Kidney capillary endothelial cell (primary cell): Measurements from ENCODE around the gene KCNA3.

Source experiments
- DNase-seq: peaks from one replicate; pipeline ENCODE4 v3.0.0-alpha.2; 2018; ENCODE audit warnings: low spot score

The KCNA3 gene

GRCh38 chr1:110638058-110638457, 36.7 kb downstream of the KCNA3 start:
- DNase-seq, result no peak

GRCh38 chr1:110637475-110637874, 37.3 kb downstream of the KCNA3 start:
- DNase-seq, result no peak

- DNase-seq, result no peak
These were observed 38.4 kb downstream of the KCNA3 start for GRCh38 chr1:110636149-110636935.

GRCh38 chr1:110635434-110635833, 39.3 kb downstream of the KCNA3 start:
- no peak for DNase-seq

DNA sequence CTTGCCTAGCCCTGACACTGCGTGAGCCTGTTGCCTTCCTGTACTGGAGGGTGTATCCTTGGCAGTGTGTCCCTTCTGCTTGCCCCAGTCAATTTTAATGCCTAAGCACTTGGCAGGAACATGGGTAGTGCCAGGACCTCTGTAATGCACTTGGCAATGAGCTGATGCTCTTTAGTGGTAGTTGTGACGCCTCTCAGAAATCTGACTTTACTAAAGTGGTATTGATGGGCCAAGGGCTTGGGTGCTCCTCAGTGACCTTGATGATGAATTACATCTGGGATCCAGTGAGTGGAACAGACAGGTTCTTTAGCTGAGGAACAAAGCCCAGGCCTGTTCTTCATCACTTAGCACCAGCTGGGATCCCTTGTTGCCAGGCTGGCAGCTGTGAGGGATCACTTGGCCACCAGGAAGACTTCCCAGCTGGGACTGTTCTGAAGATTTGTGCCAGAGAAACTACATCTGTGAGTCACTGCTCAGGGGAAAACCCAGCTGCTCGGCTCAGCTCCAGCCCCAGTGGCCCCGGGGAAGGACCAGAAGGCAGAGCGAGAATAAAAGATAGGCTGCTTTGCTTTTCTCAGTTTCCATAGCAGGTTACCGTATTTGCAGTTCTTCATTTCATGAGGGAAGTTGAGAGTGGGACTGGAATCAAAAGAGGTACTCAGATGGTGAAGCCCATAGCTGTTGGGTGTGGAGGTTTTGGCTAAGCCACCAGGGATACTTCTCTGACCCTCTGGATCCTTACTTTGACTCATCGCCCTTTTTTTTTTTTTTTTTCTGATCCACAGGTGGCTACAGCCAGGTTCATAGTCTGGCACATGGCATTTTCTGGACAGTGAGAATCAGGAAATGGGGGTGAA, 40.1 kb downstream of the KCNA3 start:
- DNase-seq, result no peak

- no peak for DNase-seq
These were observed 40.7 kb downstream of the KCNA3 start for GRCh38 chr1:110634086-110634454.

DNA sequence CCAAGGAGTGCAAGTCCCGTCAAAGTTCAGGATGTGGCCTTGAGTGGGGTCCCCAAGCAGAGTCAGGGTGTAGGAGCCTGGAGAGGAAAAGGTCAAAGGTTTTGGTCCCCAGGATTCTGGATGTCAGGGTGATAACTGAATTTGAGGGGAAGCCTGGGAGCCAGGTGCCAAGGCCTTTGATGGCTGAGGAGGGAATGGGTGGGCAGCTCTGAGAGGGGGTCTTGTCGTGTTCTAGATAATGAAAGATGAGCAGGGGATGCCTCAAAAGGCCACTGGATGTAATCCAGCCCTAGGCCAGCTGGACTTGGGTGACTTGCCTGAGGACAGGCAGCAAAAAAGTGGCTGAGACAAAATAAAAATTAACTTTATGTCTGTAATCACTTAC, 41.1 kb downstream of the KCNA3 start:
- no peak for DNase-seq

DNA sequence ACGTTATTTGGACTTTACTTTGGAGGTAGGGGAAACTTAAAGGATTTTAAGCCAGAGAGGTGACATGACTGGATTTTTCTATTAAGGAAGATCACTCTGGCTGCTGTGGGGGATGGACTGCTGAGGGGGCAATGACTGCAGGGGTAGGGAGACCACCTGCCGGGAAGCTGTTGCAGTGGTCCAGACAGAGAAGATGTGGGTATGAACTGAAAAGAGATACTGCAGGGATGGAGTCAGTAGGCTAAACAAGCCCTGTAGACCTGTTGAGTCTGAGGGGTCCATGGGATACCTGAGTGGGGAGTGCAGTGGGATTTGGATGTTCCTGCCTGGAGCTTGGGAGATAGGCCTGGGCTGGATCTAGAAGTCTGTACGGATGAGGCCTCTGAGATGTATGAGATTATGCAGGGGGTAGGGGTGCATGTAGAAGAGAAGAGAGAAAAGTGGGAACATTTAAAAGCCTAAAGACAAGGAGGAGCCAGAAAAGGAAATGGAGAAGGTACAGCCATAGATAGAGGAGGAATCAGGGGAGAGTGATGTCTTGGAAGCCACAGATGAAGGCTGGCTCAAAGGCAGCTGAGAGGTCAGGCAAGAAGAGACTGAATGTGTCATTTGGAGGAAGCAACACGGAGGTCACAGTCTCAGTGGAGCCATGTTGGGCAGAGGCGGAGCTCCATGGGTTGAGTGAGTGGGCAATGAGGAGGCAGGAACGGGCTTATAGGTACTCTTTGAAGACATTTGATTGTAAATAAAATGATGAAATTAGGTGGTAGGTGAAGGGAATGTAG, 42.7 kb downstream of the KCNA3 start:
- DNase-seq, result no peak

DNA sequence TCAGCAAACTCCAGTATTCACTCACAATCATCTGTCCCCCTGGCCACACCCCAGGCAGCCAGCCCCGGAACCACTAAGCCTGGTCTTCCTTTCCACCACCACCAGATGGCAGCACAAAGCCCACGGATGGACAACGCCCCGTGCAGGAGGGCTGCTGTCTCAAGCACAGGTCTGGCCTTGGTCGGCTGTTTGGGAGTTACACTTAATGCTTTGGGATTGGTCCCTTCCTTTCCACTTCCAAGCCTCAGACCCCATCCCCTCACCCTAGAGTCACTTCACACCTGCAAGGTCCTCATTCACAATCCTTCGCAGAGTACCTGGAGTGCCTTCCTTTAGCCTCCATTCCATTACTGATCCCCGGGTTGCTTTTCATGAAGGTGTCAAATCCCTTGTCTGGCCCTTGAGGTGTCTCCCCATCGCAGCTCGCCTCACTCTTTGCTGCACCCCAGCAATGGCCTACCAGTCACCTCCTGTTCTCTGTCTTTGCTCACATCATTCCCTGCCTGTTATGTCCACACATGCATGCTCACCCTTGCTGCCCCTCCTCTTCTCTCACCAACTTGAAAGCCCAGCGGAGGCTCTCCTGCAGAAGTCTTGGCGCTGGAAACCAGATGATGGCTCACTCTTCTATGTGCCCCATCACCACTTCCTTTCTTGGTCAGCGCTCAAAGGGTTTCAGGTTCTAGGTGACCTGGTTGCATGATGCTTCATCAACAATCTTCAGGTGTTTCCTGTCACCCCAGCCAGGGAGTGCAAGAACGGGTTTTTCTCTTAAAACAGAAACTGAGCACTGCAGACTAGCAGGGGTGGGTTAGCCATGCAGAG, 43.7 kb downstream of the KCNA3 start:
- peak; percentile 40 for DNase-seq

DNA sequence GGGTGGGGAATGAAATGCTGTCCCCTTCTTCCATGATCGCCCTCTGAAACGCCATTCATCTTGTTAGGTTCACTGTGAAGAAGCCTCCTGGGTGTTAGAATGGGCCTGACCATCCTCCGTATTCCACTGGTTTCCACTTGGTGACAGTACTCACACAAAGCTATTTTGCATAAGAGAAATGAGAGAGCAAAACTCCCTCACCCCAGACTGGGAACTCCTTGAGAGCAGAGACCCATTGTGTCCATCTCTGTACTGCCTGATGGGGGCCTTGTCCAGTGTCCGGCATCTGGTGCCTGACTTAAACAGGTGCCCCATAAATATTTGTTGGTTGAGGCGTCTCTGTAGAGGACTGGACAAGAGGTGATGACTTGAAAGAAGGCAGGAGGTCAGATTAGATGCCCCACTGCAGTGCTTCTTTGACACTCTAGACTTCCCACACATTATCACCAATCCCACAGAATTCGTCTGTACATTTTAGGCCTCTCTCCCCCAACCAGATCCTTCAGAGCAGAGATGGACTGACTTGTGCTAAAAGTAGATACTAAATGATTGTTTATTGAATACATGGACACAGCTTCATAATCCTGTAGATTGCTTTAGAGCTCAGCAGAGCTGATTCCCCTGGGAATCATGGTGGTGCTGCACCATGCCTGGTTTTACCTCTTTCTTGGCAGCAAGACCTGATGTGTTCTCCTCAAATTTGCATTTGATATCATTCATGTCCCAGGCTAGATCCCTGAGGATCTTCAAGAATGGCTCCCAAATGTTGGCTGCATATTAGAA, 46.2 kb downstream of the KCNA3 start:
- DNase-seq, result no peak

DNA sequence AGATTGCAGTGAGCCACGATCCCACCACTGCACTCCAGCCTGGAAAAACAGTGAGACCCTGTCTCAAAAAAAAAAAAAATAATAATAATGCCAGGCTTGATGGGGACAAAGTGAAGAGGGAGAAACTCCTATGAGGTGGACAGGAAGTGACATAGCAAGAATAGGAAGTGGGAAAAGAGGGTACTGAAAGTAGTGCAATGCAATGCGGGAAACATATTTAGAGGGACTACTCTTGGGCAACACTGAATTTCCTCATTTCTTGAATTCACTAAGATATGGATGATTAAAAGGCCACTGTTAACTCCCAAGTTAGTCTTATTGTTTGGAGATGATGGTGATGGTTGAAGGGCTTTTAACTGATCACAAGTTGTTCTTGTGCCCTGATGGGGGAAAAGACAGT, 47.0 kb downstream of the KCNA3 start:
- no peak for DNase-seq

DNA sequence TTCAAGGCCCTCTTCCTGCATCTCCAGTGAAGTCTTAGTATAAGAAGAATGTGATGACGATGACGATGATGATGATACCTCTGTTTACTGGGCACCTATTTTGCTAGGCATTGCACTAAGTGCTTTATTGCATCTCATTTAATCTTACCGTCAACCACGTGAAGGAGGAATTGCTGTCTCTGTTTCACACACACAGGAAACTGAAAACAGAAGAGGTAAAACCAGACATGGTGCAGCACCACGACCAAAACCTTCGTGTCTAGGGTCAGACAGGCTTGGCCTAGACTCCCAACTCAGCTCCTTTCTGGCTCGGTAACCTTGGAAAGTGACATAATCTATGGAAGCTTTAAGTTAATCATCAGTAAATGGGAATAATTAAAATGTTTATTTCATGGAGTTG, 47.9 kb downstream of the KCNA3 start:
- no peak for DNase-seq
